ENCODE measurements around the gene SNRPD1.
"Not testable (repeated sequence)": the region's sequence is repeated elsewhere in the genome, so short reads cannot be mapped to it uniquely, and the experiment has no call there.

Gene SNRPD1

DNA sequence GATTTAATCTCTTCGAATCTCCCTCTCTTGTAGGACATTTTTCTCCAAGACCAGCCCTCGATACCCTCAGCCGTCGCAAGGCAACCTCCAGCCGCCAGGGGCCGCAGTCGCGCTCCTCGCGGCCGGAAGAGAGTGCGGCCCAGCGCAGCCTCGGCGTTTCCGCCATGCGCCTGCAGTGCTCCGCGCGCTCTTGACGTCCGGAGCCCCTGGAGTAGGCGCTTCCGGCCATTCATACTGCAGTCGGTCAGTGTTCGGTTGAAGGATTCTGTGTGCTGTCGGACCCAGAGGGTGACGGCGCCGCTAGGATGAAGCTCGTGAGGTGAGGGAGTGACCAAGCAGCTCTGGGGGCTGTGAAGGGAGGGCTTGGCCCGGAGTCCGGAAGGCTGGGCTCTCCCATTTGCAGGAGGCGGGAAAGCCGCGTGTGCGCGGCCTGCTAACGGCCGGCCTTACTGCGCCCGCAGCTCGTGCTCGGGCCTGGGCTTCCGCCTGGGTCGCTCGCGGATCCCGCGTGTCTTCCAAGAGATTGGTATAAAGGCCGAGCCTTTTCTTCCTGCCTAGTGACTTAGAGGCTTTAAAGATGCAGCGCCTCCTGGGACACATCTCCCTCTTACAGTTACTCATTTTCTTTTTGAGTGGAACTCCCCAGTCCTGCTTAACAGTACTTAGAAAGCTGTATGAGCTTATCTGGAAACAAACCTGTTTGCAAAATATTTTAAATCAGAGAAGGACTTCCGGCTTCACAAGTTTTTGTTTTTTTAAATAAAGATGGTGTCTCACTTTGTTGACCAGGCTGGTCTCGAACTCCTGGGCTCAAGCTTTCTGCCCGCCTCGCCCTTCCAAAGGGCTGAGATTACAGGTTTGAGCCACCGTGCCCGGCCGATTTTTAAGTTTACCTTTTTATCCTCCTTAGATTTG is at the start of gene SNRPD1:
Gene SNRPD1, plus strand, starts transcription at position 190 of the 915 bp plus-strand sequence. Its CDS starts 116 bp downstream, at position 306.
- DNase-seq (ENCODE audit: low spot score), result peak; percentile 99

DNA sequence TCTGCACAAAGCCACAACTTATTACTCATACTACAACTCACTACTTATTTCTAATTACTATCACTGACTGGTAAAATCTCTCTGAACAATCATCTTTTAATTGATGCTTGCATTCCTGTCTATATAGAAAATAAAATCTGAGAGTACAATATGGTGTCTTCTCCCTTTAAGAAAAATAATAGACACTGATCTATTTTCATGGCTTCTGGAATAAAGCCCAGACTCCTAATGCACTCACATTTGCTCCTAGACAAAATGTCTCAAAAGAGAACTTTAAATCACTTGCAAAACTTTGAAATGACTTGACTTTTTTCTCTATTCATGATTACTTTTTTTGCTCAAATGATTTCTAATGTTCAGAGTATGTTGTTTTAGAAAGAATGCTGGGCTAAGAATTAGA is 40.3 kb upstream of the SNRPD1 start:
- no peak for DNase-seq (ENCODE audit: low spot score)

DNA sequence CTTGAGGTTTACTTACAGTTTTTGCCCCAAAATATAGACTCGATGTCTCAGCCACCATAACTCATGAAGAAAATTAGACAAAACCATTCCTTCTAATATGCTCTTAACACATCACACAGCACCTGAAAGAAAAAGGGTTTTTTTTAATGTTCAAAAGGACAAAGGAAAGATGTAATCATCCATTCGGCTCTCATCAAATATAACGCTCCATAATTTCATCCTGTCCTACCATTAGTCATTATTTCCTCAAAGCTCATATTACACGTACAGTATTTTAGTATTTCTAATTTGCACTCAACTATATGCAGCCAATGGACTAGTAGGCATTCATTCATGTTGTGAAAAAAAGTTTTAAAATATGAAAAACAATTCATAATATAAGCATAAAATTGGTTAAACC is 36.5 kb upstream of the SNRPD1 start:
- no peak for DNase-seq (ENCODE audit: low spot score)

DNA sequence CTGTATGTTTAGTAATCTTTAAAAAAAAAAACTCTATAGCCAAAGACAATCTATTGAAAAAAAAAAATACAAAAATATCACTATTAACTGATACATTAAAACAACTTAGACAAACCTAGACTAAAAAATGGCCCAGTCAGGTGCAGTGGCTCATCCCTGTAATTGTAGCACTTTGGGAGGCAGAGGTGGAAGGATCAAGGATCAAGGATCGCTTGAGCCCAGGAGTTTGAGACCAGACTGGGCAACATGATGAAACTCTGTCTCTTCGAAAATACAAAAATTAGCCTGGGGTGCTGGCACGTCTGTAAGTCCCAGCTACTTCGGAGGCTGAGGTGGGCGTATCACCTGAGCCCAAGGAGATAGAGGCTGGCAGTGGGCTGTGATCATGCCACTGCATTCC is 27.7 kb upstream of the SNRPD1 start:
- DNase-seq (ENCODE audit: low spot score), result no peak

DNA sequence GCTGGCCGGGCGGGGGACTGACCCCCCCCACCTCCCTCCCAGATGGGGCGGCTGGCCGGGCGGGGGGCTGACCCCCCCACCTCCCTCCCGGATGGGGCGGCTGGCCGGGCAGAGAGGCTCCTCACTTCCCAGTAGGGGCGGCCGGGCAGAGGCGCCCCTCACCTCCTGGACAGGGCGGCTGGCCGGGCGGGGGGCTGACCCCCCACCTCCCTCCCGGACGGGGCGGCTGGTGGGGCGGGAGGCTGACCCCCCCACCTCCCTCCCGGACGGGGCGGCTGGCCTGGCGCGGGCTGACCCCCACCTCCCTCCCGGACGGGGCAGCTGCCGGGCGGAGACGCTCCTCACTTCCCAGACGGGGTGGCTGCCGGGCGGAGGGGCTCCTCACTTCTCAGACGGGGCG is 19.8 kb upstream of the SNRPD1 start:
- not testable (repeated sequence) for DNase-seq (ENCODE audit: low spot score)

DNA sequence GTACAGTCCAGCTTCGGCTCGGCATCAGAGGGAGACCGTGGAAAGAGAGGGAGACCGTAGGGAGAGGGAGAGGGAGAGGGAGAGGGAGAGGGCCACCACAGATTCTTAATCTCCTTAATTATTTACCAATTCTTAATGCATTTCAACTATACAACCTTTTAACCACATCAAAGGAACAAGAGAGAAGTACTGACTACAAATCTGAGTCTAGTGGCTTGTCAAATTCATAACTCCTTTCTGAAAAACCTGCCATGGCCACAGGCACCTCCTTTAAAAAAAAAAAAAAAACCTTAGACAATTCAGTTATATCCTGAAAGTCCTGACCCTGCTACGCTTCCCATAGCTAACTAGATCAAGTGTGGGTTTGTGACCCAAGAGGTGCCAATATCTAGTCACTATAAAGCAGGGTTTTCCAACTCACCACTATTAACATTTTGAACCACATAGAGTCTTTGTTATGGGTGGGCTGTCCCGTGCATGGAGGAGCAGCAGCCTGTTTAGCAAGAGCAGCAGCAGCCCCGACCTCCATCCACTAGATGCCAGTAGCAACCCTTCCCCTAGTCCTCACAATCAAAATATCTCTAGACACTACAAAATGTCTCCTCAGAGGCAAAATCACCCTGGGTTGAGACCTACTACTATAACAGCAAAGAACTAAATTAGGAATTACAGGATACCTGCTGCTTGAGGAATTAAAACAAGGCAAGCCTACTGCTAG is 18.4 kb upstream of the SNRPD1 start:
- DNase-seq (ENCODE audit: low spot score), result no peak

DNA sequence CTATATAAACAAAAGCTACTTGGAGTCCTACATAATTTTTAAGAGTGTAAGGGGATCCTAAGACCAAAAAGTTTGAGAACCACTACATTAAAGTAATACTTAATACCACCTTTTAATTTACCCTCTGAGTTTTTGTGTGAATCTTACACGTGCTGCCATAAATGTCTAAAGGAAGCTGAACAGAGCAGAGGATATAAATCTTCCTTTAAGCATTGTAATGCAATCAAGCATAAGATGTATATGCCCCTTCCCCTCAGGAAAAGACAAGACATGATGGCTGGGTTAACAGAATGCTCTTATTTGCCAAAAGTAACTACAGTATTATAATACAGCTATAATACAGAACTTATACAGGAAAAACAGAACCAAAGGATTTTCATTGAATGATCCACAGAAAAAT is 14.5 kb upstream of the SNRPD1 start:
- DNase-seq (ENCODE audit: low spot score), result no peak

DNA sequence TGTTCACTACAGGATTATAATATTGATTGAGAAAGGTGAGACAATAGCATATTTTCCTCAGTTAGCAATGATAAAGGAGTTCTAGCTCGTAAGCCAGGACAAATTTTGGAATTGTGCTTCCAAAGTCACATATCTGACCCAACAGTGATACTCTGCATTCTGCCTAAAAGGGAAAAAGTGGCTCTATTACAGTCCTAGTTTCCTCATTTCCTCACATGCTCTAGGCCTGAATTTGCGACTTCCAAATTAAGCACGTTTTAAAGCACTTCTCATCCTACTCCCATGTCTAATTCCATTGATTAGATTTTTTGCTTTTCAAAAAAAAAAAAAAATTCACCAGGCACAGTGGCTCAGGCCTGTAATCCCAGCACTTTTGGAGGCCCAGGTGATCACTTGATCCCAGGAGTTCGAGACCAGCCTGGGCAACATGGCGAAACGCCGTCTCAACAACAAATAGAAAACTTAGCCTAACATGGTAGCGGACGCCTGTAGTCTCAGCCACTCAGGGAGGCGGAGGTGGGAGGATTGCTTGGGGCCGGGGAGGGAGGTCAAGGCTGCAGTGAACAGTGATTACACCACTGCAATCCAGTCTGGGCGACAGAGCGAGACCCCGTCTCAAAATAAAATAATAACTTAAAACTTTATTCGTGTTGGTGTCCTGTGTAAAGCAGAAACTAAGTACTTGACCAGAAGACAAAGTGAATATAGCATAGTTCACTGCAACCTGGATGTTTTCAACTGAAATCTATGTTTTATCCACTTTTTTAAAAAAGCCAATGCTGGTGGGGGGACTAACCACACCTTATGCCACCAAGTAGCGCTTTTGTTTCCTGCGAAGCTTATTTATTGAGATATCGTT is 13.2 kb upstream of the SNRPD1 start:
- no peak for DNase-seq (ENCODE audit: low spot score)

DNA sequence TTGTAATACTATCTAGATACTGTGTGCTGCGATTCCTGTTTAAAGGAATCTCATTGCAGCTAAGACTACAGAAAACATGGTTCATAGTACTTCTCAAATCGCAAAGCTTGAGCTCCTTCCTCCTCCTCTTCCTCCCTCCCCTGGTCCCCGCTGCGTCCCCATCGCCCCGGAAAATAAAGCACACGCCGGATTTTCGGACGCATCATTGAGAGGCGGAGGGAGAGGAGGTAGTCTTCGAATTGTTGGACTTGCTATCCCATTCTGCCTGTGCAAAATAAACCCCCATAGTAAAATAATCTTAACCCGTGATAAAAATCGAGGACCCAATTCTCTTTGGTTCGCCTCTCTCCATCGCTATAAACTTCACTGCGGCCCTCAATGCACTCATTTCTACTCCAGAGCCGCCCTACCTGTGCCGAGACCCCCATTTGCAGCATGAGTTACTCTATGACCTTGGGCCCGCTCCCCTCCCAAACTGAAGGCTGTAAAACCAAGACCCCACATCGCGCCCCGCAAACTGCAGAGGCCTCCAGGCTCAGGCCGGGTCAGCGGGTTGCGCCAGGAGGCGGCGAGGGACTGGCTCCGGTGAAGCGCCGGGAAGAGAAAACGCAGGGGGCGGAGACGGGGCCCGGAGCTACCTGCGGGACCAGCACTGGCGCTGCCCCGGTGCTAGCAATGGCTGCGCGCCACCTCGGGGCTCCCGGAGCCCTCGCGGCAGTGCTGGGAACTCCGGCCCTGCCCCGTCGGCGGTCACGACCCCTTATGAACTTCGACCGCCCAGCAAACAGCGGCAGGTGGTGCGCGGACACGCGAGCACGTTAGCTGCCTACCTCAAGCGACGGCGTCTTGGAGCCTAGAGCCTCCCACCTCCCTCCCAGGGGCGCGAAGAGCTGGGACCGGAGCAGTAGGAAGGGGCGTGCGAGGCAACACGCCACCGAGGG is 12.3 kb upstream of the SNRPD1 start:
- peak; percentile 85 for DNase-seq (ENCODE audit: low spot score)

DNA sequence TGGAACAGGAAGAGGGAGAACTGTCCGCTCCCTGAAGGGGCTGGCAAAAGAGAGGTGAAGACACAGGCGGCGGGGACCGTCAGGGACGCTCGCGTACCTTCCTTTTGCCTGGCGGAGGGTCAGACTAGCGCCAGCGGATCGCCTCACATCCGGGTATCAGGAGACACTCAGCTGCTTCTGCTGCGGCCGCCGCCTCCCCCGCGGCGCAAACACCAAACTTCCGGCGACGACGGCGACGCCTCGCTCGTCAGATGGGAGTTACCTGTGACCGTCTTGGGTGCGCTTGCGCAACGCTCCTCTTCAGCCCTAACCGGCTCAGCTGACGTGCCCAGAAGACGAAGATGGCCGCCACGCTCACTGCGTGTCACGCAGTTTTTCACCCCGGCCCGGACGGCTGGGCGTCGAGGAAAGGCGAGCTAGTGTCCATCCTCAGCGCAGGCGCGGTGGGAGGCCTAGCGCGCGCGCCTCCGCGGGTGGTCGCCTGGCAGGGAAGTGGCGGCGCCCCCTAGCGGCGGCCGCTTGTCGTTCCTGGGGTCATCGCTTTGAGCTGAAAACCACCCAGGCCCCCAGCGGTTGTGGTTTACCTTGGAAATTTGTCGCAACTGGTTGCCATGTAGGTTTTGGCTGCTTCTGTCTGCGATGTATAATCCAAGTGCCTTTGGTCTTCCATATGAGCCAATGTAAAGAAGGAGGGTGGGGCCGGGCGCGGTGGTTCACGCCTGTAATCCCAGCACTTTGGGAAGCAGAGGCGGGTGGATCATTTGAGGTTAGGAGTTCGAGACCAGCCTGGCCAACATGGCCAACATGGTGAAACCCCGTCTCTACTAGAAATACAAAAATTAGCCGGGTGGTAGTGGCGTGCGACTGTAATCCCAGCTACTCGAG is 11.3 kb upstream of the SNRPD1 start, which contains the start of gene ESCO1:
Gene ESCO1, minus strand, starts transcription at position 179 of the 885 bp plus-strand sequence. CDS start 25,861 bp downstream, outside the sequence.
- DNase-seq (ENCODE audit: low spot score), result peak; percentile 97

DNA sequence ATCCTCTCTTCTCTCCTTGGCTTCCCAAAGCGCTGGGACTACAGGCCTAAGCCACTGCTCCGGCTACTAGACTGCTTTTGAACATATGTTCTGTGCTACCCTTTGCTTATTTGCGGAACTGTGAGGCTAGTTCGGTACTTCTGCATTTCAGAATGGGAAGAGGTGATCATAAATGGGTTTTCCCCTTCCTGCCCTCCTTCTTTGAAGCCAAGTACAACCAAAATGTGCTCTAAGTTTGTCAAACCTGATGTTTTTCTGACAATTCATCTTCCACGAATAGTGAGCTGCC is 9.9 kb upstream of the SNRPD1 start:
- DNase-seq (ENCODE audit: low spot score), result no peak

DNA sequence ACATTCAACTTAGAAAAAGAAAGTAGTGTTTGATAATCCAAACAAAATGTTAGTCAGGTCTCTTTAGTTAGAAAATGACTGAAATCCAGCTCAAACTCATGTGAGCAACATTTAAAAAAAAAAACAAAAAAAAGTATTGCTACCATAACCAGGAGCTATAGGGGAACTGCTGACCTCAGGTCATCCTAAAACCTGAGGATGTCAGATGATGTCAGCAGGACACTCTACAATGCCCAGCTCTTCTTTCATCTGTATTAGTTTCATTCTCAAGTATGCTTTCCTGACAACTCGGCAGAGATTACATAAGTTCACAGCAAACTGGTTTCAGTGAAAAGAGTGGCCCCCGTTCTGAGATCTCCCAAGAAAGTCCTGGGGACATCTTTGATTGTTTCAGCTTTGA is 7.4 kb upstream of the SNRPD1 start:
- DNase-seq (ENCODE audit: low spot score), result no peak

DNA sequence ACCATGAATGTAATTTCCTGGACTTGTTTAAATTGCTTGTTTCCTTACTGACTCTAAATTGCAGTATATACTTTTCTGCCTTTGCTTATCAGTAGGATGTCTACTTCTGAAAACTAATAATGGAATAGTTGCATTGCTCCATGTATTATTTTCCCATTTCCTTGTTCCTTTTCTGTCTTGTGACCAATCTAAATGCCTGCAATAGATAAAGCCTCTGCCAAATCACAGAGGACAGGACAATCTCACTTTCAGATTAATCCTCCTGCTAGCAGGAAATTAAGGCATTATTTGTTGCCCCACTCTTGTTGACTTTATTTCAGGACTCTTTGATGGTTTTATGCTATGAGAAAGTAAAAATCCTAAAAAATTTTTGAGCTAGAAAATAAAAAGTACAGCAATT is 6.9 kb upstream of the SNRPD1 start:
- no peak for DNase-seq (ENCODE audit: low spot score)

DNA sequence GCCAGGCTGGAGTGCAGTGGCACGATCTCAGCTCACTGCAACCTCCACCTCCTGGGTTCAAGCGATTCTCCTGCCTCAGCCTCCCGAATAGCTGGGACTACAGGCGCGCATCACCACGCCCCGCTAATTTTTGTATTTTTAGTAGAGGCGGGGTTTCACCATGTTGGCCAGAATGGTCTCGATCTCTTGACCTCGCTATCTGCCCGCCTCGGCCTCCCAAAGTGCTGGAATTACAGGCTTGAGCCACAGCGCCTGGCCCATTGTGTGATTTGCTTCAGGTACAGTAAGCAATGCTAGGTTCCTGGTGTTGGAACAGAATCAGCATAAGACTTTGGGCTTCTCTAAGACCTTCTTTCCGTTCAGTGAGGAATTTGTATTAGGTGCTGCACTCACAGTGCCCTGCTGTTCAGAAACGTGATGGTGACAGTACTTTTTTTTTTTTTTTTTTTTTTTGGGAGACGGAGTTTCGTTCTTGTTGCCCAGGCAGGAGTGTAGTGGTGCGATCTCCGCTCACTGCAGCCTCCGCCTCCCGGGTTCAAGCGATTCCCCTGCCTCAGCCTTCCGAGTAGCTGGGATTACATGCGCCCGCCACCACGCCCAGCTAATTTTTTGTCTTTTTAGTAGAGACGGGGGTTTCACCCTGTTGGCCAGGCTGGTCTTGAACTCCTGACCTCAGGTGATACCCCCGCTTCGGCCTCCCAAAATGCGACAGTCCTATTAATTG is 551 bp upstream of the SNRPD1 start:
- not testable (repeated sequence) for DNase-seq (ENCODE audit: low spot score)

DNA sequence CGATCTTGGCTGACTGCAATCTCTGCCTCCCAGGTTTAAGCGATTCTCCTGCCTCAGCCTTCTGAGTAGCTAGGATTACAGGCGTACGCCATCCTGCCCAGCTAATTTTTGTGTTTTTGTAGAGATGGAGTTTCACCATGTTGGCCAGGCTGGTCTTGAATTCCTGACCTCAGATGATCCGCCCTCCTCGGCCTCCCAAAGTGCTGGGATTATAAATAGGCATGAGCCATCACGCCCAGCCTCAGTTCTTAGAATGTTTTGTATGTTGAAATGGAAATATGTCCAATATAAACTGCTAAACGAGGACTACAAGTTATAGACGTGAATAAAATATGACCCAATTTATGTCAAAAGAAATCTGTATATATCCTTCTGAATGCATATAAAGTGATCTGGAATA is 9.5 kb downstream of the SNRPD1 start:
- not testable (repeated sequence) for DNase-seq (ENCODE audit: low spot score)

DNA sequence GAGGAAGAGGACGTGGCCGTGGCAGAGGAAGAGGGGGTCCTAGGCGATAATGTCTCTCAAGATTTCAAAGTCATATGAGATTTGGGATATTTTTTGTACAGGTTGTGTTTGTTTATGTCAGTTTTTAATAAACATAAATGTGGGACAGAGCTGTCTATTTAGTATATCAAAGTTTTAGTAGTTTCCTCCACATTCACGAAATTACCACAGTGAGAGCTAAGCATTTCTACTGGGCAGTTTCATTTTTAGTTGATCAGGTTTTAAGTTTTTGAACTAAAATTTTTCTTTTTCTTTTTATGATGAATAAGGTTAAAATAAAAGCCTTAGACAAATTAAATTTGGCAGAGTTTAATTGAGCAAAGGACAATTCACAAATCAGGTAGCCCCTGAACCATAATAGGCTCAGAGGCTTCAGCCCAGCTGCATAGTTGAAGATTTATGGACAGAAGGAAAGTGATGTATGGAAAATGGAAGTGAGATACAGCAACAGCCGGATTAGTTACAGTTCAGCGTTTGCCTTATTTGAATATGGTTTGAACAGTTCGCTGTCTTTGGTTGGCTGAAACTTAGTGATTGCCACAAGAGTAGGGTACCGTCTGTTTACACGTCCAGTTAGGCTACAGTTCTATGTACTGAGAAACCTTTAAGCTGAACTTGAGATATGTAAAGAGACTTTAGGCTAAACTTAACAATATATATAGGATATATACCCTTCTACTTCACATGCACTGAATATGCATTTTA is 17.1 kb downstream of the SNRPD1 start:
- no peak for DNase-seq (ENCODE audit: low spot score)

DNA sequence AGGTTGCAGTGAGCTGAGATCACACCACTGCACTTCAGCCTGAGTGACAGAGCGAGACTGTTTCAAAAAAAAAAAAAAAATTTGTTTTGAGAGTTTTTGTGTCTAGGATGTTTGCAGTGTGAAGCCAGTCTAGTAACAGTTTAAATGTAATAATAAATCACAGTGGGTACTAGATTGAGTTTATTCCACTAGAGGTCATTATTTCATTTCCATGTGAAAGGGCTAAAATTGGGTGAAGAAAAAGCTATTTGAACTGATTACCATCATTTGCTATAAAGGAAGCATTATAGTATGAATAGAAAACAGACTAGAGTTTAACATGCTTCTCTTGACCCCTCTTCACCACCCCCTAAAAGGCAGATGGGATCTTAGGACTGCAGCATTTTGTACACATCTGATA is 20.3 kb downstream of the SNRPD1 start:
- no peak for DNase-seq (ENCODE audit: low spot score)

DNA sequence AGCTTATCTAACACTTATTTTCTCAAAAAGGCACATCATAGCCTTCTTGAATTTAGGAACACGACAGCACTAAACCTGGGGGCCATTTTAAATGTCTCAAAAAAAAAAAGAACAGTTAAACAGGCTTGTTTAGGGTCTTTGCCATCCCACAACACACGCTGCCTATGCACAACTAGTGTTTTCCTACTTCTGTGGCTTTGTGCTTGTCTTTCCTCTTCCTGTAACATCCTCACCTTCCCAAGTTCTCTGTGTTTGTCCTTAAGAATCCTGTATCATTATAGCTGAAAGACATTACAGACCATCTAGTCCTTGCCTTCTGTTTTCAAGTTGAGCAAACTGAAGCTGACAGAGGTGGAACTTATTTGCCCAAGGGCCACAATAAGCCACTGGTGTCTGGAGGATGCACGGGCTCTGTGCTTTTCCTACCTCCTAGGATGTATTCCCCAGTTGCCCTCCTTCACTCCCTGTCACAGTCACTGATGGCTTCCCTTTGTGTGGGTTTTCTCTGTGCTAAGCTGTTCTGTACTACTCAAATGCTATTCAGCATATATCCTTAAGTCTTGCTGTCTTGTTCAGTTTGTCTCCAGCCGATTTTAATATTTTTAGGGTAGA is 22.6 kb downstream of the SNRPD1 start:
- no peak for DNase-seq (ENCODE audit: low spot score)

All from D341Med (cell line).